CD4-positive, alpha-beta T cell treated with Interleukin-15 for 1 hour (primary cell): ENCODE measurements around the gene RCBTB1.
"Not testable (repeated sequence)": the region's sequence is repeated elsewhere in the genome, so short reads cannot be mapped to it uniquely, and the experiment has no call there.

Experiments
- DNase-seq: peaks from one replicate; pipeline ENCODE4 v3.0.0-alpha.2; 2020

RCBTB1 gene

GRCh38 chr13:49602615-49603014 is 17.3 kb upstream of the RCBTB1 start:
- not testable (repeated sequence) for DNase-seq

- DNase-seq, result no peak
Measured at GRCh38 chr13:49602005-49602404, 16.6 kb upstream of the RCBTB1 start.

GRCh38 chr13:49597043-49597641 is 11.8 kb upstream of the RCBTB1 start:
- DNase-seq, result no peak

GRCh38 chr13:49596221-49596620 is 10.9 kb upstream of the RCBTB1 start:
- no peak for DNase-seq

GRCh38 chr13:49594576-49594975 is 9.2 kb upstream of the RCBTB1 start:
- no peak for DNase-seq

- DNase-seq, result not testable (repeated sequence)
Measured at GRCh38 chr13:49593876-49594275, 8.5 kb upstream of the RCBTB1 start.

GRCh38 chr13:49590714-49591113 is 5.4 kb upstream of the RCBTB1 start:
- DNase-seq, result not testable (repeated sequence)

GRCh38 chr13:49587311-49587847 is 2.0 kb upstream of the RCBTB1 start:
- DNase-seq, result no peak

GRCh38 chr13:49586717-49587116 is 1.4 kb upstream of the RCBTB1 start:
- DNase-seq, result no peak

- DNase-seq, result no peak
Measured at GRCh38 chr13:49584771-49585182, 581 bp downstream of the RCBTB1 start.

- DNase-seq, result no peak
Measured at GRCh38 chr13:49580980-49581680, 4.2 kb downstream of the RCBTB1 start.

GRCh38 chr13:49579501-49579900 is 5.9 kb downstream of the RCBTB1 start:
- no peak for DNase-seq

GRCh38 chr13:49571299-49572240 is 13.8 kb downstream of the RCBTB1 start:
- no peak for DNase-seq

- no peak for DNase-seq
Measured at GRCh38 chr13:49569993-49570689, 15.2 kb downstream of the RCBTB1 start.

- no peak for DNase-seq
Measured at GRCh38 chr13:49567491-49567890, 17.9 kb downstream of the RCBTB1 start.

GRCh38 chr13:49566461-49566860 is 18.9 kb downstream of the RCBTB1 start:
- no peak for DNase-seq

GRCh38 chr13:49565461-49565860 is 19.9 kb downstream of the RCBTB1 start:
- not testable (repeated sequence) for DNase-seq

GRCh38 chr13:49563516-49563915 is 21.8 kb downstream of the RCBTB1 start:
- DNase-seq, result no peak

GRCh38 chr13:49561062-49561410 is 24.3 kb downstream of the RCBTB1 start:
- DNase-seq, result no peak

- DNase-seq, result no peak
Measured at GRCh38 chr13:49560270-49561061, 24.9 kb downstream of the RCBTB1 start.

- no peak for DNase-seq
Measured at GRCh38 chr13:49559006-49559405, 26.4 kb downstream of the RCBTB1 start.

GRCh38 chr13:49554387-49554786 is 31.0 kb downstream of the RCBTB1 start:
- DNase-seq, result no peak
